Subcutaneous adipose tissue (tissue), 4 donors: ENCODE data around the gene AUTS2. TPM values are rescaled to one million over a fixed set of nuclear protein-coding genes. Genes with fewer than 3 reads are reported as not detected.

Experiments
- total RNA-seq, 4 donors: library from RNA; depleted of rRNA; stranded (reverse); fragments of >200 nt; gene quantifications; one replicate each; pipeline ENCODE4 v1.1.0, GENCODE V29; 2016
- TF ChIP-seq, protein P1 (sequence below): fragments of 450-650 bp; IDR thresholded peaks from one replicate; pipeline ENCODE4 v1.5.1; 2016; ENCODE audit warnings: low read depth, mild to moderate bottlenecking, control low read depth, antibody characterized with exemption, moderate library complexity

AUTS2 gene
- total RNA-seq, 4 donors from 2014 or later, result 22.4 to 46.9 (median 27.4) TPM

DNA sequence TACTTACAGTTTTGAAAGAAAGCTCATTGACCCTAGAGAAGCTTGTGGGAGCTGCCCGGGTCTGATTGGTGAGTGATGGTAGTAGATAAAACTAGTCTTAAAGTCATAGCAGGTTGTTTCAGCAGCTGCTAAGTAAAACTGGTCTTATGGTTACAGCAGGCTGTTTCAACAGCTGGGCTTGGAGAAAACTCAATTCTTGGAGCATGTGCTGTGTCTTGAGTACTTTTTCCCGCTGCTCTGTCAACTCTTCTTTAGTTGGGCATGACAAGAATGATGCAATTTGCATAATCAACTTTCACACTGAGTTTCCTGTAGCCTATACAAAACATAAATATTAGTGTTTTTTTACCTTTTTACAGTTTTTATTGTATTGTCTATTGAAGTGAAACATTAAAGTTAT lies 707.9 kb downstream of the AUTS2 start:
- TF ChIP-seq, protein P1, sequence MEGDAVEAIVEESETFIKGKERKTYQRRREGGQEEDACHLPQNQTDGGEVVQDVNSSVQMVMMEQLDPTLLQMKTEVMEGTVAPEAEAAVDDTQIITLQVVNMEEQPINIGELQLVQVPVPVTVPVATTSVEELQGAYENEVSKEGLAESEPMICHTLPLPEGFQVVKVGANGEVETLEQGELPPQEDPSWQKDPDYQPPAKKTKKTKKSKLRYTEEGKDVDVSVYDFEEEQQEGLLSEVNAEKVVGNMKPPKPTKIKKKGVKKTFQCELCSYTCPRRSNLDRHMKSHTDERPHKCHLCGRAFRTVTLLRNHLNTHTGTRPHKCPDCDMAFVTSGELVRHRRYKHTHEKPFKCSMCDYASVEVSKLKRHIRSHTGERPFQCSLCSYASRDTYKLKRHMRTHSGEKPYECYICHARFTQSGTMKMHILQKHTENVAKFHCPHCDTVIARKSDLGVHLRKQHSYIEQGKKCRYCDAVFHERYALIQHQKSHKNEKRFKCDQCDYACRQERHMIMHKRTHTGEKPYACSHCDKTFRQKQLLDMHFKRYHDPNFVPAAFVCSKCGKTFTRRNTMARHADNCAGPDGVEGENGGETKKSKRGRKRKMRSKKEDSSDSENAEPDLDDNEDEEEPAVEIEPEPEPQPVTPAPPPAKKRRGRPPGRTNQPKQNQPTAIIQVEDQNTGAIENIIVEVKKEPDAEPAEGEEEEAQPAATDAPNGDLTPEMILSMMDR, result no peak

DNA sequence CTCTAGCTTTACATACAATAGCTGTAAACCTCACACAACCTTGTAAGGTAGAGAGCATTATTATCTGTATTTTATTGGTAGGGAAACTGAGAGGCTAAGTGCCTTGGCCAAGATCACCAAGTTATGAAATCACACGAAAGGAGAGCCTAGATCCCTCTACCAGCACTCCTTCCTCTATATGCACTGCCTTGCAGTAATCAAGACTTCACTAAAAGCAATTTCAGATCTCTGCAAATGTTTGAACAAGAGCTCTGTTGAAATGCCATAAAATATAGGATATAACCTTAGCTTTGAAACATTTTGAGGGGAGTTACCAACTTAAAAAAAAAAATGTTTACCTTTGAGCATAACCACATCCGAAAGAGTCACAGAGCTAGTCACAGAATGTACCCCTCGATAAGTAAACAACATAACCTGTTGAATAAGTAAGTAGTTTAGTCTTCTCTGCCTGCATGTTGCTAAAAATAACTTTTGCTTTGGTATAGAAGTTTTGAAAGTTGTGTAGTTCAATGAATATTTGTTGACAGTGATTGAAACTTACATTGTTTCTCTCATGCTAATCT lies 709.4 kb downstream of the AUTS2 start:
- TF ChIP-seq, protein P1, result no peak

DNA sequence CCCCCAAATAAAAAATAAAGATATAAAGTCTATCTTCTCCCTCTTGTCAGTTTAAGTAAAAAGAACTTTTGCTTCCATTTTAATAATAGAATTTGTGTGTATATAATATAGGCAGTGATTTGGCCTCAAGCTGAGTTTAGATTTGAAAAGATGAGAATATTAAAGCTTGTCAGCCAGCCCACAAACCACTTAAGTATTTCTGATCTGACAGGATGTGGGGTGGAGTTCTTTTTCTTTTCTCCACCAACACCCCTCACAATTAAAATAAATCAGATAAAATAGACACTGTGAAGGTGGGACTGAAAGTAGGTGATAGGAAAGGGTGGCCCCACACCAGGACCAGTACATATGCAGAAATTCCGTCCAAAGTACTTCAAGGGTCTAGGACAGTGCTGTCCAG lies 714.1 kb downstream of the AUTS2 start:
- TF ChIP-seq, protein P1, result no peak

DNA sequence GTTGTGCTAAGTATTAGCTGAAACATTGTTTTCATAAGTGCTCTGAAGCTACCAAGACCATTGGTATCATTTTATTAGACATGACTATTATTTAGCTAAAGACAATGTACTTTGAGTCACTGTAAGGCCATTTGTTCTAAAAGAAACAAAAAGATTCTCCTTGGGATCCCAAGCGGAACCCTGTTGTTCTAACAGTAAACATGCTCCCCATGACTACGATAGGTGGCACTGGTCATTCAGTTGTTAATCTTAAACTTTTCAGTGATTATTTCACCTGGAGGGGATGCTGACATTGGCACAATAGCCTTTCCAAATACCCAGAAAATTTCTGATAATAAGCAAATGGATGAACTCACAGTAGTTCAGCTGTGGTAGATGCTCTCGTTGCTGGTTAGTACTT lies 715.0 kb downstream of the AUTS2 start:
- TF ChIP-seq, protein P1, result no peak

DNA sequence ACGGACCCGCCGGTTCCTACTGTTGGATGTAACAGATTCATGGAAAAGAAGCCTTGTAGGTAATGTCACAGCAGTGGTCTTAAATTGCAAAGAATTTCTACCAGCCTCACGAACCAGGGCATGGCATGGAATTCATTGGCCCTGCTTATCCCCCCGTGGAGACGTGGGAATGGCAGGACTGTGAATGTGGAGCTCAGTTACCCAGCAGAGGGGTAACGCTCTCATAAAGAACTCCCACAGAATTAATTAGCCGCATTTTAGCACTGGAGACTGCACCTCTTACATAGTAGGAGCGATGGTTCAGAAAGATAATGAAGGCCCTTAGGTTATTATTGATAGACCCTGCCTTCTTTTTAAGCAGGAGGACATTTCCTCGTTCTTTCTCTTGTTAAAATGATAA lies 715.4 kb downstream of the AUTS2 start:
- TF ChIP-seq, protein P1, result no peak

DNA sequence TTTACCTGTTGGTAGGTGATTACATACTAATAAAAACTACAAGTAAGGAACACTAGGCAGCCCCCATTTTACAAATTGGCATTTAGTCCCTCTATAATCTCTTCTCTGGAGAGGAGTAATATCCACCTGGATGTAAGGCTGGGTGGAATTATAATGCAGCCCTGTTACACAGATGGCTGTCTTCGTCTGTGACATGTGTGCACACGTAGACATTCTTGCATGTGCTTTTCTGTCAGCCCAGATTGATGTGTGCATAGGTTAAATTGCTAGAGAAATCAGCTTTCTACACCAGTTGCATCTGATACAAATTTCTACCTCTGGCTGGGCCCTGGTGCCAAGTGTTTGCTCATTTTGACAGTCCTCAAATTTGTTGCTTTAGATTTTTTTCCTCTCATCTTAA lies 715.9 kb downstream of the AUTS2 start:
- TF ChIP-seq, protein P1, result no peak

DNA sequence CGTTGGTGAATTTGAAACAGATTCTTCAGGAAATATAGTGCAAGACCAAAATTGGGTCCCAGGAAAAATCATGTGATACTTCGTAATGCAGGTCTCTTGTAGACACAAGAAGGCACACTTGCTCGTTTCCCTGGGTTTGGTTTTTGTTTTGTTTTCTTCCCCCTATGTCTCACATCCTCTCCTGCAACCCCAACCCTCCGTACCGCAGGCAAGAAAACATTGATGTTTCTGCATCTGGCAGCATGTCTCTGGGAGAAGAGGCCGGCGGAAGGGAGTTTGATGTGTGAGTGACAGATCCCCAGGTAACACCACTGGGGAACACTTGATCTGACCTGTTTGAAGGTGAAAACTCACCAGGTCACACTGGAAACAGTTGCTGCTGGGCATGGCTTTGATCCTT lies 718.5 kb downstream of the AUTS2 start:
- TF ChIP-seq, protein P1, result no peak
